GM12874 (cell line): ENCODE results near the gene EGLN1.

Experiments
- TF ChIP-seq, protein P1 (sequence below): IDR thresholded peaks from 2 replicates; pipeline ENCODE4 v1.5.1; 2011; ENCODE audit warnings: low read depth, mild to moderate bottlenecking, control low read depth, low read length, moderate library complexity; ENCODE audit not compliant: insufficient read depth

EGLN1 gene

DNA sequence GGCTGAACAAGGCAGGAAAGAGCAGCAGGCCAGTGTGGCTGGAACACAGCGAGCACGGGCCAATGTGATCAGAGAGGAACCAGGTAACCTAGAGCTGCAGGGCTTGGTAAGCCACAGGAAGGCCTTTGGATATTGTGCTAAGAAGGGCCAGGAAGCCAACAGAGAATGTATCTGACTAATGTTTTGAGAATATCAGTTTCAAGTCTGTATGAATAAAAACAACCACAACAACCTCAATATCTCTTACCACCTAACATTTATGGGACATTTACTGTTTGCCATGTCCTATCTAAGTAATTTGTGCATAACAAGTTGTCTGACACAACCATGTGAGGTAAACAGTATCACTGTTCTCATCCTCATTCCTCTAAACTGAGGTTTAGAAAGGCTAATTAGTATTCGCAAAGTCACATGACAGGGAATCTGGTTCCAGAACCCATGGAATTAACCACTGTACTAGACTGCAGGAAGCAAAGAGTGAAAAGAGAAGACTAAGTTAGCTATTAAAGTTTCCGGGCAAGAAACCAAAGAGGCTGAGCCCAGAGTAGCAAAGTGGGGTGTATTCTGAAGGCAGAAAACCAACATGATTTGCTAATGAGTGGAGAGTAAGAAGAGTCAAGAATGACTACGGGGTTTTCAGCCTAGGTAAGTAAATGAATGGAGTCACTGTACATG lies 45.1 kb downstream of the EGLN1 start:
- TF ChIP-seq, protein P1, sequence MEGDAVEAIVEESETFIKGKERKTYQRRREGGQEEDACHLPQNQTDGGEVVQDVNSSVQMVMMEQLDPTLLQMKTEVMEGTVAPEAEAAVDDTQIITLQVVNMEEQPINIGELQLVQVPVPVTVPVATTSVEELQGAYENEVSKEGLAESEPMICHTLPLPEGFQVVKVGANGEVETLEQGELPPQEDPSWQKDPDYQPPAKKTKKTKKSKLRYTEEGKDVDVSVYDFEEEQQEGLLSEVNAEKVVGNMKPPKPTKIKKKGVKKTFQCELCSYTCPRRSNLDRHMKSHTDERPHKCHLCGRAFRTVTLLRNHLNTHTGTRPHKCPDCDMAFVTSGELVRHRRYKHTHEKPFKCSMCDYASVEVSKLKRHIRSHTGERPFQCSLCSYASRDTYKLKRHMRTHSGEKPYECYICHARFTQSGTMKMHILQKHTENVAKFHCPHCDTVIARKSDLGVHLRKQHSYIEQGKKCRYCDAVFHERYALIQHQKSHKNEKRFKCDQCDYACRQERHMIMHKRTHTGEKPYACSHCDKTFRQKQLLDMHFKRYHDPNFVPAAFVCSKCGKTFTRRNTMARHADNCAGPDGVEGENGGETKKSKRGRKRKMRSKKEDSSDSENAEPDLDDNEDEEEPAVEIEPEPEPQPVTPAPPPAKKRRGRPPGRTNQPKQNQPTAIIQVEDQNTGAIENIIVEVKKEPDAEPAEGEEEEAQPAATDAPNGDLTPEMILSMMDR: no peak

DNA sequence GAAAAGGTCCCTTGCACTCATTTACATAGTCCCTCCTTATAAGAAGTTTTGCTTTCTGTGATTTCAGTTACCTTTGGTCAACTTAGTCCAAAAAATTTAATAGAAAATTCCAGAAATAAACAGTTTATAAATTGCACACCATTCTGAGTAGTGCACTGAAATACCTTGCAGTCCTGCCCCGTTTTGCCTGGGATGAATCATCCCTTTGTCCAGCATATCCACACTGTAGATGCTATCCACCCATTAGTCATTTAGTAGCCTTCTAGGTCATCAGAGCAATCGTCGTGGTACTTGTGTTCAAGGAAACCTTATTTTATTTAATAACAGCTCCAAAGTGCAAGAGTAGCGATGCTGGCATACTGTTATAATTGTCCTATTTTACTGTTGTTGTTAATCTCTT lies 46.0 kb downstream of the EGLN1 start:
- TF ChIP-seq, protein P1: no peak

DNA sequence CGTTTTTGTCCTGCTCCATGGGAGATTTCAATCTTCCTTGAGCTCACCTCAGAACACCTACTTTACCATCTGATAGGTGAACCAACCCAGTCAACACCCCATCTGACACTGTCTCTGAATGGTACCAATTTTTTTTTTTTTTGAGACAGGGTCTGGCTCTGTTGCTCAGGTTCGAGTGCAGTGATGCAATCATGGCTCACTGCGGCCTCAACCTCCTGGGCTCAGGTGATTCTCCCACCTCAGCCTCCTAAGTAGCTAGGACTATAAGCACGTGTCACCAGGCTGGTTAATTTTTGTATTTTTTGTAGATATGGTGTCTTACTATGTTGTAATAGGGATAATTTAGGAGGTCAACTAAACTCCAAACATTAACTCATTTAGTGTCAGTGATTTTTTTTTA lies 47.7 kb downstream of the EGLN1 start:
- TF ChIP-seq, protein P1: no peak

DNA sequence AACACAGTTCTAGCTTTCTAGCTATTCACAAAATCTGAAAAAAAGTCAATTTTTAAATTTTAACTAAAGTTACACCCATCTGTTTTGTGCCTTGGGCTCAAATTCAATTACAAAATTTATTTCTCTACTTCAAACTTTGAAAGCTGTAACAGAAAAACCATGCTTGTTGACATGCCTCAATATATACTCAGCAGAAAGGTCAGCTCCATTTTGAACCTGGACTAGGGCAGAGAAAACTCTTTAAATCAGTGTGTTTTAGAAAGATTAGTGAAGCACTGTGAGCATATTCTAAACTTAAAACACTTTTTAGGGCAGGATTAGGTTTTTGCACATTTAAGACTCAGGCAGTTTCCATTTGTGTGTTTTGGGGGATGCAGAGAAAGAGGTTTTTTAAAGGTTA lies 49.6 kb downstream of the EGLN1 start:
- TF ChIP-seq, protein P1: no peak

DNA sequence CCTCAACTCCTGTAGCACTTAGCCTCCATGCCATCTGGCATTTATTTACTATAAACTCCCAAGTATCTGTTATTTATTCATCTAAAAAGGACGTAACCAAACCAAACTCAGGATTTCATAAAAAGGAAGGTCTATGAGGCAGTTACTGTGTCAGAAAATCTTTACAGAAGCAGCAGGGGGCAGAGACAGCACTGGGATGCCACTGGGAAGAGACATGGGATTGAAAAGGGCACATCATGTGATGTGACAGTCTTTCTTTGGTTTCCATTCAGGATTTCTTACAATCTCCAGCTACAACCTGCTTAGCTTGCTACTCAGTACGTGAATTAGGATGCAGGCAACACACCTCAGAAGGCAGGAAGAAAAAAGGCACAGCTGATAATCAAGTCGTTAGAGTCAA lies 52.8 kb downstream of the EGLN1 start:
- TF ChIP-seq, protein P1: no peak

DNA sequence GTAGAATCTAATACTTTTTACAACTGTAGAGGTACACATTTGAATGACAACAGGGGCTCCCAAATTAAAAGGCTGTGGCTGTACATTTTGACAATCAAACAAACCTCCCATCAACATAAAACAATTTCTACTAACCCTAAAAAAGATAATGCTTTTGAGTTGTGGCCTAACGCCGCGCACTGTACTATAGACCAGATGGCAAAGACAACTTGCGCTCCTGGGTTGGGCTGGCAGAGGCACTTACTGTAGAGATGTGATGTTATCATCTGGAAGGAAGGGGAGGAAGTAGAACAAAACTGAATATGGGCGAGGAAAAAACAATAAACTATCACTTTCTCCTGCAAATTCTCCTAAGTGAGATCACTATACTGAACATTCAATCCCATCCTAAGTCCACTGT lies 57.9 kb downstream of the EGLN1 start:
- TF ChIP-seq, protein P1: no peak

DNA sequence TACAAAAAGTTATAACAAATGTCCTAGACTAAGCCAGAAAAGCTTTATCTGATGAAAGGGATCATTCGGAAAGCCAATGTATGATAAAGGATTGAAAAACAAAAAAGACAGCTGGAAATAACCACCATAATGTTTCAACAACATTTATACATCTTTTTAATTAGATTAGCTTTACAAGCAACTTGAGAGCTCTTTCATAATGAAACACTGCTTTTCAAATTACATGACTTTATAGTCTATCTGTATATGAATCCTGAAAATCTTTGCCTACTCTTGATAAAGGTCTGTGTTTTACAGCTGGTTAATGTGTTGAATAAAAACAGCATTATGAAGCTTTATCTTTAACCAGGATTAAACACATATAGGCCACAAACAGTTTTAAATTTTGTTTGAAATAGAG lies 58.5 kb downstream of the EGLN1 start:
- TF ChIP-seq, protein P1: no peak
